ENCODE data around the gene CALML3. TPM values are rescaled to one million over a fixed set of nuclear protein-coding genes. Genes with fewer than 3 reads are reported as not detected.

Gene CALML3
- total and polyA plus RNA-seq, 2 donors (not counting 3 experiments of a cell fraction or from before 2014, with no cell fraction given), result not detected

GRCh38 chr10:5512881-5513612, 11.7 kb upstream of the CALML3 start:
- H3K79me2 ChIP-seq (ENCODE audit: control insufficient read depth, insufficient read depth, low read length), result no peaks in the 10 kb centered on the region
- no TSS peak for BruUV-seq (replicated peaks)
- no peak overlapping the region for H3K4me3 ChIP-seq (replicated peaks in 1 of 3; ENCODE audit: insufficient read depth in 1 of 3, low read depth in 1 of 3, low read length in 3 of 3)
- TF ChIP-seq GATA2 (IDR thresholded peaks at IDR 0.05; ENCODE audit: insufficient read depth, insufficient read length, low read depth, low read length) (no peak), EZH2 (IDR thresholded peaks at IDR 0.05; ENCODE audit: borderline replicate concordance, low read depth, low read length, severe bottlenecking) (no peak), CTCF (IDR thresholded peaks at IDR 0.05; ENCODE audit: extremely low read depth in 1 of 2, insufficient read depth in 1 of 2, low read depth in 1 of 2, low read length in 2 of 2) (no peak), JUN (IDR thresholded peaks at IDR 0.05; ENCODE audit: borderline replicate concordance, insufficient read depth, insufficient read length, low read depth) (no peak), FOS (IDR thresholded peaks at IDR 0.05; ENCODE audit: borderline replicate concordance, insufficient read depth, low read length) (no peak), POLR2AphosphoS5 (IDR thresholded peaks at IDR 0.05; ENCODE audit: insufficient read depth, low read depth, low read length) (no peak), MYC (IDR thresholded peaks at IDR 0.05; ENCODE audit: low read depth, low read length) (no peak), POLR2A (IDR thresholded peaks at IDR 0.05; ENCODE audit: low read depth, low read length) (no peak)
- TF ChIP-seq, protein P1, sequence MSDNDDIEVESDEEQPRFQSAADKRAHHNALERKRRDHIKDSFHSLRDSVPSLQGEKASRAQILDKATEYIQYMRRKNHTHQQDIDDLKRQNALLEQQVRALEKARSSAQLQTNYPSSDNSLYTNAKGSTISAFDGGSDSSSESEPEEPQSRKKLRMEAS (IDR thresholded peaks at IDR 0.05; ENCODE audit: insufficient read depth, insufficient read length), result no peak
- ChIA-PET CTCF (interaction anchor here (1.1 to 1.8 kb wide), 5 partner anchors 18 to 110 kb away, joined by 3 to 5 read pairs (median 3); no protein-coding TSS in a partner anchor), POLR2A (no interaction called here)
- no peak overlapping the region for H2AFZ ChIP-seq (ENCODE audit: low read depth, low read length)
- no peak overlapping the region for H3K9ac ChIP-seq (replicated peaks; ENCODE audit: extremely low read depth, insufficient read depth, low read length)
- dilution Hi-C loops (cut with MboI; ENCODE audit: extremely low pct_ligation_motif_present, low sequenced_read_pairs) (no loop called here), intact Hi-C loops (cut with micrococcal nuclease) (no loop called here)
- no peak for DNase-seq (ENCODE audit: low read depth, low spot score)
- H4K20me1 ChIP-seq (replicated peaks; ENCODE audit: control insufficient read depth, extremely low read depth, insufficient read depth, low read length), result no peaks in the 10 kb centered on the region
- no peak for FAIRE-seq
- H3K27ac ChIP-seq (ENCODE audit: insufficient read depth, low read depth, low read length), result no peak overlapping the region
- H3K4me2 ChIP-seq (ENCODE audit: insufficient read depth, low read length), result no peak overlapping the region
- H3K27me3 ChIP-seq (ENCODE audit: control insufficient read depth in 2 of 2, insufficient read depth in 2 of 2, low read length in 2 of 2), result peaks cover 4 to 7% of the 10 kb centered on the region in 2 experiments
- H3K9me1 ChIP-seq (replicated peaks; ENCODE audit: control insufficient read depth, extremely low read depth, insufficient read depth, low read length), result no peaks in the 10 kb centered on the region
- H3K4me1 ChIP-seq (ENCODE audit: control insufficient read depth, extremely low read depth, insufficient read depth, low read length), result no peaks in the 10 kb centered on the region
- no peaks in the 10 kb centered on the region for H3K36me3 ChIP-seq (ENCODE audit: control insufficient read depth in 2 of 2, extremely low read depth in 1 of 2, insufficient read depth in 2 of 2, low read length in 2 of 2)
- no peaks in the 10 kb centered on the region for H3K9me3 ChIP-seq (replicated peaks; ENCODE audit: control insufficient read depth, insufficient read depth, low read length)
